HG03520 (cell line): ENCODE results near the gene CEP112.
"Not testable (repeated sequence)": the region's sequence is repeated elsewhere in the genome, so short reads cannot be mapped to it uniquely, and the experiment has no call there.

Source experiments
- ATAC-seq: cut with Tn5 transposase; IDR thresholded peaks from one replicate; pipeline ENCODE4 v1.9.1; 2021; ENCODE audit warnings: mild to moderate bottlenecking, moderate library complexity; ENCODE audit not compliant: unreplicated experiment

CEP112 gene

DNA sequence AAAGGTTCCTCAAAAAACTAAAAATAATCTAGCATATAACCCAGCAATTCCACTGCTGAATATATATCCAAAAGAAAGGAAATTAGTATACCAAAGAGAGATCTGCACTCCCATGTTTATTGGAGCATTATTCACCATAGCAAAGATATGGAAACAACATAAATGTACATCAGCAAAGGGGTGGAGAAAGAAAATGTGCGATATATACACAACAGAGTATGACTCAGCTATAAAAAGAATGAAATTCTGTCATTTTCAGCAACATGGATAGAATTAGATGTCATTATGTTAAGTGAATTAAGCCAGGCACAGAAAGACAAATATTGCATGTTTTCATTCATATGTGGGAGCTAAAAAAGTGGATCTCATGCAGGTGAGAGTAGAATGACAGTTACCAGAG is 350.8 kb downstream of the CEP112 start:
- no peak for ATAC-seq

DNA sequence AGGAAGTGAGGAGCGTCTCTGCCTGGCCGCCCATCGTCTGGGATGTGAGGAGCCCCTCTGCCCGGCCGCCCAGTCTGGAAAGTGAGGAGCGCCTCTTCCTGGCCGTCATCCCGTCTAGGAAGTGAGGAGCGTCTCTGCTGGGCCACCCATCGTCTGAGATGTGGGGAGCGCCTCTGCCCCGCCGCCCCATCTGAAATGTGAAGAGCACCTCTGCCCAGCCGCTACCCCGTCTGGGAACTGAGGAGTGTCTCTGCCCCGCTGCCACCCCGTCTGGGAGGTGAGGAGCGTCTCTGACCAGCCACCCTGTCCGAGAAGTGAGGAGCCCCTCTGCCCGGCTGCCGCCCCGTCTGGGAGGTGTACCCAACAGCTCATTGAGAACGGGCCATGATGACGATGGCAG is 354.7 kb downstream of the CEP112 start:
- not testable (repeated sequence) for ATAC-seq

DNA sequence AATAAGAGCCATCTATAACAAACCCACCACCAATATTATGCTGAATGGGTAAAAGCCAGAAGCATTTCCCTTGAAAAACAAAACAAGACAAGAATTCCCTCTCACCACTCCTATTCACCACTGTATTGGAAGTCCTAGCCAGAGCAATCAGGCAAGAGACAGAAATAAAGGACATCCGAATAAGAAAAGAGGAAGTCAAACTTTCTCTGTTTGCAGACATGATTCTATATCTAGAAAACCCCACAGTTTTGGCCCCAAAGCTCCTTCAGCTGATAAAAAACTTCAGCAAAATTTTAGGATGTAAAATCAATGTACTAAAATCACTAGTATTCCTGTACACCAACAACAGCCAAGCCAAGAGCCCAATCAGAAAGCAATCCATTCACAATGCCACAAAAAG is 358.7 kb downstream of the CEP112 start:
- no peak for ATAC-seq

DNA sequence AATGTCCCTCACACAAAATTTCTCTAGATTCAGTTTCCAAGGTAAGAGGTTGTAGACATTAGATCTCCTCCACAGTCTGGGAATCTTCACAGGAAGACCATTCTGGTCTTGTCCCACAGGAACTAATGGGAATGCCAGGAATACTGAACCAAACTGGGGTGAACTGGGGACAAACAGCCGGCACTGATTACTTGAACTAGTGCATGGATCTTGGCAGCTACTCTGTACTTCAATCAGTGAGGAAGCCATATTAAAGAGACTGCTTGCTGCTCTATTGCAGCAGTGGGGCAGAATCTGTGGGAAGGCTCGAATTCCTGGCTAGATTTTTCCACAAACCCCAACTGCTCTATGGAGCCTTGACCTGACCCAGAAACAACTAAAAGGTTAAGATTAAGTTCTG is 361.6 kb downstream of the CEP112 start:
- ATAC-seq: no peak

DNA sequence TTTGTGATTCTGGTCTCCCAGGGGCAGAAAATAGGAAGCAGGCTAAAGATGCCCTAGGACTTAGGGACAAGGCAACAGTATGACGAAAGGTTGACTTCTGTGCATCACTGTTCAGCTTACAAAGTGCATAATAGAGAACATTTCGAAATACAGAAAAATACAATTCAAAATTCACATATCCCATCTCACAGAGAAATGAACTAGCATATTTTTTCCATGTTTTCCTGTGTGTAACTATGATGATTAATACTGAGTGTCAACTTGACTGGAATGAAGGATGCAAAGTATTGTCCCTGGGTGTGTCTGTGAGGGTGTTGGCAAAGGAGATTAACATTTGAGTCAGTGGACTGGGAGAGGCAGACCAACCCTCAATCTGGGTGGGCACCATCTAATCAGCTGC is 365.4 kb downstream of the CEP112 start:
- ATAC-seq: not testable (repeated sequence)

DNA sequence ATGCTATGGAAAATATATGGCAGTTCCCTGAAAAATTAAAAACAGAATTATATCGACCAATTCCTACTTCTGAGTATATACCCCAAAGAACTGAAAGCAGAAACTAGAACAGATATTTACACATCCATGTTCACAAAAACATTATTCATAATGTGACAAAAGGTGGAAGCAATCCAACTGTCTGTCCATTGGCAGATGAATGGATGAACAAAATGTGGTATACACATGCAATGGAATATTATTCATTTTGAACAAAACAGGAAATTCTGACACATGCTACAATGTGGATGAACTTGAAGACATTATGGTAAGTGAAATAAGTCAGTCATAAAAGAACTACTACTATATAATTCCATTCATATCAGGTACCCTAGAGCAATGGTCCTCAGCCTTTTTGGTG is 367.0 kb downstream of the CEP112 start:
- no peak for ATAC-seq

DNA sequence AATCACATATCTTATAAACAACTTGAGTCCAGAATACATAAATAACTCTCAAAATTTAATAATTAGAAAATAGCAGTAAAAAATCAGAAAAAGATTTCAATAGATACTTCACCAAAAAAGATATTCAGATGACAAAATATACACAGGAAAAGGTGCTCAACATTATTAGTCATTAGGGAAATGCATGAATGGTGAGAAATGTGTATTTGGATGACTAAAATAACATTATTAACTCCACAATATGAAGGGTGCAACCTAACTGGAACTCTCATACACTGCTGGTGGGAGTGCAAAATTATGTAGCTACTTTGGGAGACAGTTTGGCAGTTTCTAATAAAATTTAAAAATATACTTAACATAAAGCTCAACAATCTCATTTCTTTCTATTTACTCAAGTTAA is 368.2 kb downstream of the CEP112 start:
- no peak for ATAC-seq

DNA sequence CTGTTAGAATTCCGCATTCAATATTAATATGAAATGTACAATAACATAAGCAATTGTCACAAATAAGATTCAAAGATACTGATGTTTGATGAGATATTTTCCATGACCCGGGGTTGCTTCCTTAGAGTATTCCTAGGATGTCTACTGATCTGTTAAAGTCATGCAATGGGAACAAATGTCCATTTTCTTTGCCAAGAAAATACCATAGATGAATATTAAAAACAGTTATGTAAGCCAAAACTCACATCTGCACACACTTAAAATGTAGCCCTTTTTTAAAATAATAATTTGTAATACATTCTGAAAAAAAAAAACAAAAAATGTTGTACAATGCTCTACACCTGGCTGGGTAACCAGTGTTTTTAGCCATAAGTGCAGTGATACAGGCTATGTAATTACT is 371.1 kb downstream of the CEP112 start:
- no peak for ATAC-seq

DNA sequence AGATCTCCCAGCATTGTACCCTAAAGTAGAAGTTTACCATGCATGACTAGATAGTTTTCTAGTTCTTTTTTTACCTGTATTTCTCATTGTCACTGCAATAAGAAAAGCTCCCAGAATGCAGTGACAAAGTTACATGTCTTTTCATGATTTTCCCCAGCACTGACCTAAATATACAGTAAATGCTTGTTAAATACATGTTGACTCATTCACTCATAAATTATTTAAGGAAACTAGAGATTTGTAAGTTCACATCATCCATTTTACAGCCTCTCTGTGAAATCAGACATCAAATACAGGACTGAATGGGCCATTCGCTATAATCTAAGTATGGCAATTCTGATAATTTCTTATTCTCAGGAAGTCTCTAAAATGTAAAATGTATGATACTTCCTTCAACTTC is 371.6 kb downstream of the CEP112 start:
- ATAC-seq: no peak

DNA sequence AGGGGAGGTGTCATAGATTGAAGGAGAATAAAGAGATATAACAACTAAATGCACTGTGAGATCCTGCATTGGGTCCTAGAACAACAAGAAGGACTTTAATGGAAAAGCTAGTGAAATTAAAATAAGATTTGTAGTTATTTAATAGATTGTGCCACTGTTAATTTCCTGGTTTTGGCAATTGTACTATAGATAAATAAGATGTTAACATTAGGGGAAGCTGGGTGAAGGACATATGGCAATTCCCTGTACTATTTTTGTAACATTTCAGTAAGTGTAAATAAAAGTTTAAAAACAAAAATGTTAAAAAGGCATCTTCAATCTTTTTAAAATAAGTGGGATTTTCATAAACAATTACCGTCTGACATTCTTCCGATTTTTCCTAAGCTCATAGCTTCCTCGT is 372.1 kb downstream of the CEP112 start:
- ATAC-seq: no peak

DNA sequence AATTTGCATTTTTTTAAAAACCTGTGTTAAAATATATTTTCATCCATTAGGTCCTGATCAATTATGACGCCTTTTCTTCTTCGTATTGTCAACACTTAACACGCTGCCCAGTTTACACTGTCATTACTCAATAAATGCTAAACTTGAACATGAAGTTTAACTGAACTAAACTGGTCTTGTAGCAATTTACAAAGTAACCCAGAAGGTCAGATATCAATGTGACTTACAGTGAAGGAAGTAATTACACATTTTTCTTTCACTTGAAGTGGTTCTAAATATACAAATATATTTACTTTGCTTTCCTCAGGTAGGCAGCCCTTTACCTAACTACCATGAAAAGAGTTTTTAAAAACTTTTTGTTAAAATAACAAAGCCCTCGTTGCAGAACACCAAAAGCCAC is 374.0 kb downstream of the CEP112 start:
- no peak for ATAC-seq

DNA sequence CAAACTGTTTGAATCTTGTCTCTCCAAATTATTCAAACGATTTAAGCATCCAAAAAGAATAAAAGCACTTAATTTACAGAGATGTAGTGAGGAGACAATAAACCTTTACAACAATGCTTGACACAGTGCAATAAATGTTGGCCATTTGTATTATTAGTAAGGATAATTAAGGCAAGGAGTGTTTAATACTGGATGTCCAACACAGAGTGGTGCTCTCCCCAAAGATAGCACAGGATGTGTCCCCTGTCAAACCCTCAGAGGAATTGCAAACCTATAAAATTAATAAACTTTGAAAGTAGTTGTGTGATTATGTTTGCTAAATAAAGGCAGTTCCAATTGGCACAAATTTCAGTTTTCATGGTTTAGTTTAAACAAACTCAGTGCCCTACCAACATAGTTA is 377.5 kb downstream of the CEP112 start:
- no peak for ATAC-seq

DNA sequence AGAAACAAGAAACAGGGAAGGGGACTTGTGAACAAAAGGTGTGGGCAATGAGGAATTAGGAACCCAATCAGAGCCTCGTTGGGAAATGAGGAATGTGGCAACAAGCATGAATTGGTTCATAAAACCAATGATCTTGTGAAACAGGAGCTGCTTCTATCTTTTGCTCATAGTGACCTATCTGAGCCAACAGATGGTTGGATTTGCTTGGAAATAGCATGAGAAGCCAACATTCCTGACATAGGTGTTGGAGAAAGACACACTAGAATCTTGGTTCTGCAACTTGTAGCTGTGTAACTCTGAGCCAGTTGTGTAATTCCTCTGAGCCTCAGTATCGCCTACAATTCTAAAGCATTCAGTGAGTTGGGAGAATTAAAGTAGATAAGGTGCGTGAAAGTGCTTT is 378.6 kb downstream of the CEP112 start:
- ATAC-seq: no peak

DNA sequence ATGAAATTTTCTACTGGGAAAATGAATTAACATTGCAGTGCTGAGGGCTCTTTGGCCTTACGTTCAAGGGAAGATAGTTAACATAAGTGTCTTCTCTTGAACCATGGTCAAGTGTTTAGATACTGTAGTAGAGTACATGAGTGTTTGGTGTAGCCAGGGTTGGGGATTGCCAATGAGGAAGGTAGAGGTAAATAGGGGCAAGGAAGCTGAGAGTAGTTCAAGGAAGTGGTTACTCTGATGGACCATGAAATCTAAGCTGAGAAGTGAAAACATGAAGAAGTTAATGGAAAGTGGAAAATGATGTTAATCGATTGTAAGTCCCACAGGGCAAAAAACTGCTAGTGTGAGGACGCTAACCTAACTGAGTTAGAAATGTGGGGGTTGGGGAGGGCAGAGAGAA is 380.9 kb downstream of the CEP112 start:
- no peak for ATAC-seq

DNA sequence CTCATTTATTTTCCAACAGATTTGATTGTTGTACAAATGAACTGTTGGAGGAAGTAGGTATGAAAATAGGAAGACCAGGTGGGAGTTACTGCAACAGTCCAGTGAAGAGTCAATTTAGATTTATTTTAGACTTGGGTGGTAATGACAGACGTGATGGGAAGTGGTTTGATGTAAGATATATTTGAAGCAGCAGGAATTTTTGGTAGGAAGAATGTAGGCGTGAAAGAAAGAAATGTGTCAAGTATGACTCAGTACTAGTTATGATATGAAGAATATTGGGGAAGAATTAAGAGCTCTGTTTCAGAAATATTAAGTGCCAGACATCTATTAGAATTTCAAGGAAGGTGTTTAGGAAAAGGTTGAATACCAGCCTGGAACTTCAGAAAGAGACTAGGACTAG is 382.6 kb downstream of the CEP112 start:
- ATAC-seq: no peak

DNA sequence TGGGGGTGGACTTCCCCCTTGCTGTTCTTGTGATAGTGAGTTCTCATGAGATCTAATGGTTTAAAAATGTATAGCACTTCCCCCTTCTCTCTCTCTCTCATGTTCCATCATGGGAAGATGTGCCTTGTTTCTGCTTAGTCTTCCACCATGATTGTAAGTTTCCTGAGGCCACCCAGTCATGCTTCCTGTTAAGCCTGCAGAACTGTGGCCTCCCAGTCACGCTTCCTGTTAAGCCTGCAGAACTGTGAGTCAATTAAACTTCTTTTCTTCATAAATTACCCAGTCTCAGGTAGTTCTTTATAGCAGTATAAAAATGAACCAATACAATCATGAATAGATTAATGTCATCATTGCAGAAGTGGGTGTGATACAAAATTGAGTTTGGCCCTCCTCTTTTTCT is 383.4 kb downstream of the CEP112 start:
- not testable (repeated sequence) for ATAC-seq

DNA sequence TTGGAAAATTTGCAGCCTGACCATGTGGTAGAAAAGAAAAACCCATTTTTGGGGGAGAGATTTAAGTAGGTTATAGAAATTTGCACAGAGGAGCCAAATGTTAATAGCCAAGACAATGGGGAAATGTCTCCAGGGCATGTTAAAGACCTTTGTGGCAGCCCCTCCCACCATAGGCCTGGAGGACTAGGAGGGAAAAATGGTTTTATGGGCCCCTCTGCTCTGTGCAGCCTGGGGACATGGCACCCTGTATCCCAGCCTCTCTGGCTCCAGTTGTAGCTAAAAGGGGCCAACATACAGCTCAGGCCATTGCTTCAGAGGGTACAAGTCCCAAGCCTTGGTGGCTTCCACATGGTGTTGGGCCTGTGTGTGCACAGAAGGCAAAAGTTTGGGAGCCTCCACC is 384.6 kb downstream of the CEP112 start:
- no peak for ATAC-seq

DNA sequence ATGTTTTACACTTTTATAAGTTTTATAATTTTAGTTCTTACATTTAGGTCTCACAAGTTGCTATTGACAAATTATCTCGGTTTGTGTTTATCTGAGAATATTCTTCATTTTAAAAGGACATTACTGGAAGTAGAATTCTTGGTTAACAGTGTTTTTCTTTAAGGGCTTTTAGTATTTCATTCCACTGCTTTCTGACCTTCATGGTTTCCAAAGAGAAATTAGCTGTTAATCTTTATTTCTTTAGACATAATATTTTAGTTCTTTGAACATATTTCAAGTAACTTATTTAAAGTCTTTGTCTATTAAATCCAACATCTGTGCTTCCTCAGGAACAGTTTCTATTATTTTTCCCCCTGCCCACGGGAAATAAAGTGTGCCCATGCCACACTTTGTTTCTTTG is 390.4 kb downstream of the CEP112 start:
- no peak for ATAC-seq

DNA sequence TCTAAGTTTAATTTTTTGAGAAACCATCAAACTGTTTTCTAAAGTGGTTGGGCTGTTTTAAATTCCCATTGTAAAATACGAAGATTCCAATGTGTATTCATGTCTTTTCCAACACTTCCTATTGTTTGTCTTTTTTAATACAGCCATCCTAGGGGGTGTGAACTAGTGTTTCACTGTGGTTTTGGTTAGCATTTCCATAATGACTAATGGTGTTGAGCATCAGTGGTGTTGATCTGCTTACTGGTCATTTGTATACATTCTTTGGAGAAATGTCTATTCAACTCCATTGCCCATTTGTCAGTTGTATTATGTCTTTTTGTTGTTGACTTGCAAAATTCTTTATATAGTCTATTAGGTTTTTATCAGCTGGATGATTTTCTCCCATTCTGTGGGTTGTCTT is 391.3 kb downstream of the CEP112 start:
- no peak for ATAC-seq

DNA sequence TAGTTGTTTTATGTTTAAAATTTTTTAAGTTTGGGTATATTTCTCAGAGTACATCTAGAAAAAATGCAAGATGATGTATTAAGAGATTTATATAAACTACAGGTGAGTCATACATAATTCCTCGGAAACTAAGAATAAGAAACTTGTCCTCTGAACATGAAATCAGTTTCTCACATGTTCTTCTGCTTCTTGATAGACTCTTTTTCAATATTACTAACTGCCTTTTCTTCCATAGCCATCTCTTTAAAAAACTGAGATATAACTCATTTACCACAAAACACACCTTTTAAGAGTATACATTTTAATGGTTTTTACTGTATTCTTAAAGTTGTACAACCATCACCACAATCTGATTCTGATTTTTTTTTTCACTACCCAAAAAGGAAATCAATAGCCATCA is 392.1 kb downstream of the CEP112 start:
- ATAC-seq: no peak

DNA sequence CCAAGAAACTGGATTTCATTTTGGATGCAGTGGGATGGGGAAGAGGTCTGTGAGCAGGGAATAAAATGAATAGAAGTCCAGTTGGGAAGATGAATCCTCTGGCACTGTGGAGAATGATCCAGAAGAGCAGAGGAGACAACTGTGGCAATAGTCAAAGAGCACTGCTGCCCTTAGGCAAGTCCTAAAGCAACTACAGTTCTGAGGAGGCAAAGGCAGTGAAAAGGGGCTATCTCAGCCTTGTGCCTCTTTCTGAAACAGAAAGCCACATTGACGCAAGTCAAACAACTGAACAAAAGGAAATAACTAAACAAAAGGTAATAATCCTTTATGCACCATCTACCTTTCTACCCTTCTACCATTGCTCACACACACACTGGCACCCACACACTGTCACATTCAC is 392.5 kb downstream of the CEP112 start:
- ATAC-seq: no peak

DNA sequence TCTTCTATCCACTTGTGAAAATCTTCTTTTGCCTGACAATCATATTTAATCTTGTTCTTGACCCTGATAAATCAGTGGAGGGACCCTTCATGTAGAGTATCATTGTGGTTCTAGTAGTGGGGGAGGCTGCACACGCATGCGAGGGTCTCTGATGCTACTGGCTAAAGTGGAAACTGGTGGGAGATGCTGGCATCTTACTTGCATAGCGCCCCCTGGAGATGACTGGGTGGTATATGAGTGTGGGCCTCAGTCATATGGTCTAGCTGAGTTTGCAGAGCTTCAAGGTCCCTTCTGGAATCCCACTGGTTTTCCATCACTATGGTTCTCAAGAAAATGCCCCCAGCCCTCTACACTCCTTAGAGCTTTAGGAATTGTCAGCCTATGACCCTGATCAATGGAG is 394.1 kb downstream of the CEP112 start:
- ATAC-seq: no peak

DNA sequence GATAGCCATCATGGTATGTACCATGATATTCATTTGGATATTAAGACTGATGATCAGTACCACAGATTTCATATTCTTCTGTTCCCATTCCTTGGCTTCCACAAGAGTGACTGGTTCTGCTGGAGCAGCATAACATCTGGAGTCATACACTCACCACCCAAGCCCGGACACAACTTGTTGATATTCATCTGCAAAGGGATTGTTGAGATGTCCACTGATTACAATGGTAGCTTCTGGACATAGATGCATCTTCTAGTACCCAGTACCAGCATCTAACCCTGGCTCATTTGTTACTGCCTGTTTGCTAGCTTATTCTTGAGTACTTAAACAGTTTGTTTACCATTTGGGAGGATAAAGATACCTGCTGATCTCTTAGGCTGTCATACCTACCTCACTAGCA is 394.8 kb downstream of the CEP112 start:
- ATAC-seq: no peak

DNA sequence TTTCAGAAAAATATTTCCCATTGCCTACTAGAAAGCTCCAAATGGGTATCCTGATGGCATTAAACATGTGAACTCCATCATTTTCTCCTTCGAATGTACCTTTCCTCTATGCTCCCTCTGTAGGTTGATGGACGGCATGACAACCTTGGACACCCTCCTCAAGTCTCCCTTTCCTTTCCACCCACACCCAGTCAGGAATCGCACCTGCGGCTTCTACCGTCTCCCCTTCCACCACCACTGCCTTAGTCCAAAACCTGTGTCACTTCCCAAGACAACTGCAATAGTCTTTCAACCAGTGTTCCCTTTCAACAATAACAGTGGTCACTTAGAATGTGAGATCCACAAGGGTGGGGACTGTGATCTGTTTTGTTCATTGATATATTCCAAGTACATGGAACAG is 397.4 kb downstream of the CEP112 start:
- no peak for ATAC-seq
